Mesothelial cell of epicardium (in vitro differentiated cells): Measurements from ENCODE around the gene TMEM255A. TPM values are rescaled to one million over a fixed set of nuclear protein-coding genes. Genes with fewer than 3 reads are reported as not detected.
"Not testable (repeated sequence)": the region's sequence is repeated elsewhere in the genome, so short reads cannot be mapped to it uniquely, and the experiment has no call there.

Experiments used
- DNase-seq, 2 experiments: peaks; one replicate each; pipeline ENCODE4 v3.0.0; 2021; ENCODE audit warnings: low spot score in 2 of 2; ENCODE audit not compliant: unreplicated experiment in 2 of 2
- H3K27ac Mint-ChIP-seq: 2 replicates; pipeline ENCODE4 v1.8.0; 2021; ENCODE audit warnings: mixed read lengths
- H3K27me3 Mint-ChIP-seq: 2 replicates; pipeline ENCODE4 v1.8.0; 2021; ENCODE audit warnings: low read depth, mixed read lengths
- H3K36me3 Mint-ChIP-seq: 2 replicates; pipeline ENCODE4 v1.8.0; 2021; ENCODE audit warnings: mixed read lengths
- H3K4me1 Mint-ChIP-seq: 2 replicates; pipeline ENCODE4 v1.8.0; 2021; ENCODE audit warnings: mixed read lengths
- H3K4me3 Mint-ChIP-seq: 2 replicates; pipeline ENCODE4 v1.8.0; 2021; ENCODE audit warnings: mild to moderate bottlenecking, moderate library complexity, mixed read lengths
- H3K9me3 Mint-ChIP-seq: 2 replicates; pipeline ENCODE4 v1.8.0; 2021; ENCODE audit warnings: mixed read lengths
- CTCF ChIP-seq: fragments of 200-600 bp; sonication (generic); IDR thresholded peaks from one replicate; pipeline ENCODE4 v1.5.0; 2021; ENCODE audit warnings: antibody characterized with exemption; ENCODE audit not compliant: unreplicated experiment
- total RNA-seq: library from RNA; stranded (reverse); gene quantifications from 3 replicates; pipeline ENCODE4 v1.2.1, GENCODE V29; 2021

The TMEM255A gene
- 1.3 to 1.8 TPM (median 1.5 TPM) in 3 replicates for total RNA-seq

GRCh38 chrX:120310861-120311726 is at the start of gene TMEM255A:
TSS of gene TMEM255A (minus strand) at chrX:120311461. CDS start at chrX:120311309, 152 bp downstream.
- Mint-ChIP-seq H3K27me3 (peaks cover 86% of the 10 kb centered on the region), H3K4me3 (peak within 1 kb of the TSS; percentile 65), H3K4me1 (peaks cover 12% of the 10 kb centered on the region), H3K9me3 (no peaks in the 10 kb centered on the region), H3K36me3 (no peaks in the 10 kb centered on the region), H3K27ac (peak within 1 kb of the TSS; percentile 65)
- DNase-seq = peak in 1 of 2 experiments; percentile 38
- no peak for TF ChIP-seq CTCF

GRCh38 chrX:120358737-120359456 is 47.6 kb upstream of the TMEM255A start:
- no peak for DNase-seq
- Mint-ChIP-seq H3K9me3 (no peaks in the 10 kb centered on the region), H3K27ac (no peak overlapping the region), H3K4me1 (no peaks in the 10 kb centered on the region), H3K27me3 (no peaks in the 10 kb centered on the region), H3K36me3 (no peaks in the 10 kb centered on the region), H3K4me3 (no peak overlapping the region)
- no peak for TF ChIP-seq CTCF

GRCh38 chrX:120357186-120357585 is 45.9 kb upstream of the TMEM255A start:
- no peak for TF ChIP-seq CTCF
- DNase-seq = no peak
- Mint-ChIP-seq H3K9me3 (peaks cover 10% of the 10 kb centered on the region), H3K4me3 (no peak overlapping the region), H3K27ac (no peak overlapping the region), H3K27me3 (no peaks in the 10 kb centered on the region), H3K36me3 (no peaks in the 10 kb centered on the region), H3K4me1 (no peaks in the 10 kb centered on the region)

- no peak overlapping the region for H3K4me3 Mint-ChIP-seq
- no peaks in the 10 kb centered on the region for H3K36me3 Mint-ChIP-seq
- no peak overlapping the region for H3K27ac Mint-ChIP-seq
- TF ChIP-seq CTCF = no peak
- H3K27me3 Mint-ChIP-seq = no peaks in the 10 kb centered on the region
- H3K9me3 Mint-ChIP-seq = peaks cover 19% of the 10 kb centered on the region
- H3K4me1 Mint-ChIP-seq = no peaks in the 10 kb centered on the region
- no peak for DNase-seq
These were observed 44.8 kb upstream of the TMEM255A start for GRCh38 chrX:120356084-120356483.

- H3K4me1 Mint-ChIP-seq = no peaks in the 10 kb centered on the region
- H3K9me3 Mint-ChIP-seq = peaks cover 37% of the 10 kb centered on the region
- H3K36me3 Mint-ChIP-seq = peaks cover 3% of the 10 kb centered on the region
- H3K27me3 Mint-ChIP-seq = no peaks in the 10 kb centered on the region
- no peak for TF ChIP-seq CTCF
- no peak for DNase-seq
- H3K4me3 Mint-ChIP-seq = no peak overlapping the region
- no peak overlapping the region for H3K27ac Mint-ChIP-seq
These were observed 39.3 kb upstream of the TMEM255A start for GRCh38 chrX:120350450-120351138.

GRCh38 chrX:120344566-120344965 is 33.3 kb upstream of the TMEM255A start:
- not testable (repeated sequence) for H3K4me3 Mint-ChIP-seq, H3K27ac Mint-ChIP-seq, H3K36me3 Mint-ChIP-seq, H3K27me3 Mint-ChIP-seq, DNase-seq, H3K4me1 Mint-ChIP-seq
- H3K9me3 Mint-ChIP-seq = peaks cover 28% of the 10 kb centered on the region
